Measurements from ENCODE around the gene S100A7A. TPM values are rescaled to one million over a fixed set of nuclear protein-coding genes. Genes with fewer than 3 reads are reported as not detected.

The S100A7A gene
- total RNA-seq, 1 experiment from 2014 or later: not detected

DNA sequence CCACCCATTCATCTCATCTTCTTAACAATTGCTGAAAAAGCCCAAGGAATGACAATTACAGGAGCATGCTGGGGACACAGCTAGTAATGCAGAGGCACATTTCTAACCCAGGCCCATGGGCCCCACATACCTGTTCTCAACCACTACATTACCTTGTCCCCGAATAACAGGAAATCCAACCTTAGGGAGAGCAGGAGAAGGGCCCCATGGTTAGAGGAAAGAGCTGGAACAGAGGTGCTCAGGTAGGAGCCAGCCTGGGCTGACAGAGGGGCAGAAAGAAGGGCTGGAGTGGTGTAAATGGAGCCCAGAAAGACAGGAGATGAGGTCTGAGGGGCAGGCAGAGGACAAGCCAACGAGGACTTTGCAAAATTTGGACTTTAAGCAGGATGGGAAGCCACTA, 14.1 kb upstream of the S100A7A start (continued):
- no peak for TF ChIP-seq ETV6 (CRISPR knock-in tag; IDR thresholded peaks at IDR 0.05)

DNA sequence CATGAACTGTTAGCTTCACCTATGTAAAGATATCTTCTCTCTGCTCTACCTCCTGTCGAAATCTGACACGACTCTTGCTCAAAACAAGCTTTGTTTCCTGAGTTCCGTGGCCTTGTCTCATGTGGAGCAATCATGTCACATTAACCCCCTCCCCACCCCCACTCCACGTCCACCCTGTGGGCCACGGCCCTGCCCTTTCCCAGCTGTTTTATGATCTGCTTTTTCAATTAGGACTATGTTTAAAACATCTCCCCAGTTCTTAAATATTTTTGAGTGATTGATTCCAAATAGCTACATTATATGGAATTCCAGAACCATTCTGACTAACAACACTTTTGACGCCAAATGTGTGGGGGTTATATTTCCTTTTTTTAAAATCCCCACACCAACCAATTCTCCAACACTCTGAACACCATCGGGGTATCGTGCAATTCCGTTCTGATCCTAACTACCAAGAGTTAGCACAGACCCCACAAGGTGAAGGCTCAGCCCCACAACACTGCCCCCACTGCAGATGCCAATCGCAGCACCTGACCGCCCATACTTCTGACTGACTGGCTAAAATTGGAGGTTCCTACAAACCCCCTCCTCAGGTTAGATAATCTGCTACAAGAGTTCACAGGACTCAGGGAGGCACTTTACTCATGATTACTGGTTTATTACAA, 12.8 kb upstream of the S100A7A start:
- ChIA-PET CTCF (interaction anchor here (0.9 to 5.0 kb wide), 8 partner anchors 9 to 209 kb away, joined by 3 to 21 read pairs (median 8); partner anchors contain the start of genes S100A16 and S100A8), POLR2A (no interaction called here)
- Mint-ChIP-seq H3K36me3 (peaks cover 3% of the 10 kb centered on the region), H3K27ac (no peak overlapping the region), H3K27me3 (ENCODE audit: low read depth) (peaks cover 36% of the 10 kb centered on the region), H3K4me1 (peaks cover 18% of the 10 kb centered on the region), H3K9me3 (peaks cover 18% of the 10 kb centered on the region), H3K4me3 (no peak overlapping the region)
- no peak for DNase-seq (ENCODE audit: low spot score)
- no peak for ATAC-seq
- TF ChIP-seq ZNF219 (CRISPR knock-in tag; IDR thresholded peaks at IDR 0.05; ENCODE audit: borderline replicate concordance): no peak
- TF ChIP-seq, protein P1, sequence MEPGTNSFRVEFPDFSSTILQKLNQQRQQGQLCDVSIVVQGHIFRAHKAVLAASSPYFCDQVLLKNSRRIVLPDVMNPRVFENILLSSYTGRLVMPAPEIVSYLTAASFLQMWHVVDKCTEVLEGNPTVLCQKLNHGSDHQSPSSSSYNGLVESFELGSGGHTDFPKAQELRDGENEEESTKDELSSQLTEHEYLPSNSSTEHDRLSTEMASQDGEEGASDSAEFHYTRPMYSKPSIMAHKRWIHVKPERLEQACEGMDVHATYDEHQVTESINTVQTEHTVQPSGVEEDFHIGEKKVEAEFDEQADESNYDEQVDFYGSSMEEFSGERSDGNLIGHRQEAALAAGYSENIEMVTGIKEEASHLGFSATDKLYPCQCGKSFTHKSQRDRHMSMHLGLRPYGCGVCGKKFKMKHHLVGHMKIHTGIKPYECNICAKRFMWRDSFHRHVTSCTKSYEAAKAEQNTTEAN (CRISPR knock-in tag; IDR thresholded peaks at IDR 0.05): no peak
- TF ChIP-seq ELF4 (CRISPR knock-in tag; IDR thresholded peaks at IDR 0.05; ENCODE audit: low read depth): no peak
- TF ChIP-seq, protein P2, sequence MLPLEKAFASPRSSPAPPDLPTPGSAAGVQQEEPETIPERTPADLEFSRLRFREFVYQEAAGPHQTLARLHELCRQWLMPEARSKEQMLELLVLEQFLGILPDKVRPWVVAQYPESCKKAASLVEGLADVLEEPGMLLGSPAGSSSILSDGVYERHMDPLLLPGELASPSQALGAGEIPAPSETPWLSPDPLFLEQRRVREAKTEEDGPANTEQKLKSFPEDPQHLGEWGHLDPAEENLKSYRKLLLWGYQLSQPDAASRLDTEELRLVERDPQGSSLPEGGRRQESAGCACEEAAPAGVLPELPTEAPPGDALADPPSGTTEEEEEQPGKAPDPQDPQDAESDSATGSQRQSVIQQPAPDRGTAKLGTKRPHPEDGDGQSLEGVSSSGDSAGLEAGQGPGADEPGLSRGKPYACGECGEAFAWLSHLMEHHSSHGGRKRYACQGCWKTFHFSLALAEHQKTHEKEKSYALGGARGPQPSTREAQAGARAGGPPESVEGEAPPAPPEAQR (CRISPR knock-in tag; IDR thresholded peaks at IDR 0.05): no peak
- no peak for TF ChIP-seq ZNF671 (CRISPR knock-in tag; IDR thresholded peaks at IDR 0.05)
- no peak for TF ChIP-seq RELA (CRISPR knock-in tag; IDR thresholded peaks at IDR 0.05; ENCODE audit: borderline replicate concordance)
- TF ChIP-seq, protein P3, sequence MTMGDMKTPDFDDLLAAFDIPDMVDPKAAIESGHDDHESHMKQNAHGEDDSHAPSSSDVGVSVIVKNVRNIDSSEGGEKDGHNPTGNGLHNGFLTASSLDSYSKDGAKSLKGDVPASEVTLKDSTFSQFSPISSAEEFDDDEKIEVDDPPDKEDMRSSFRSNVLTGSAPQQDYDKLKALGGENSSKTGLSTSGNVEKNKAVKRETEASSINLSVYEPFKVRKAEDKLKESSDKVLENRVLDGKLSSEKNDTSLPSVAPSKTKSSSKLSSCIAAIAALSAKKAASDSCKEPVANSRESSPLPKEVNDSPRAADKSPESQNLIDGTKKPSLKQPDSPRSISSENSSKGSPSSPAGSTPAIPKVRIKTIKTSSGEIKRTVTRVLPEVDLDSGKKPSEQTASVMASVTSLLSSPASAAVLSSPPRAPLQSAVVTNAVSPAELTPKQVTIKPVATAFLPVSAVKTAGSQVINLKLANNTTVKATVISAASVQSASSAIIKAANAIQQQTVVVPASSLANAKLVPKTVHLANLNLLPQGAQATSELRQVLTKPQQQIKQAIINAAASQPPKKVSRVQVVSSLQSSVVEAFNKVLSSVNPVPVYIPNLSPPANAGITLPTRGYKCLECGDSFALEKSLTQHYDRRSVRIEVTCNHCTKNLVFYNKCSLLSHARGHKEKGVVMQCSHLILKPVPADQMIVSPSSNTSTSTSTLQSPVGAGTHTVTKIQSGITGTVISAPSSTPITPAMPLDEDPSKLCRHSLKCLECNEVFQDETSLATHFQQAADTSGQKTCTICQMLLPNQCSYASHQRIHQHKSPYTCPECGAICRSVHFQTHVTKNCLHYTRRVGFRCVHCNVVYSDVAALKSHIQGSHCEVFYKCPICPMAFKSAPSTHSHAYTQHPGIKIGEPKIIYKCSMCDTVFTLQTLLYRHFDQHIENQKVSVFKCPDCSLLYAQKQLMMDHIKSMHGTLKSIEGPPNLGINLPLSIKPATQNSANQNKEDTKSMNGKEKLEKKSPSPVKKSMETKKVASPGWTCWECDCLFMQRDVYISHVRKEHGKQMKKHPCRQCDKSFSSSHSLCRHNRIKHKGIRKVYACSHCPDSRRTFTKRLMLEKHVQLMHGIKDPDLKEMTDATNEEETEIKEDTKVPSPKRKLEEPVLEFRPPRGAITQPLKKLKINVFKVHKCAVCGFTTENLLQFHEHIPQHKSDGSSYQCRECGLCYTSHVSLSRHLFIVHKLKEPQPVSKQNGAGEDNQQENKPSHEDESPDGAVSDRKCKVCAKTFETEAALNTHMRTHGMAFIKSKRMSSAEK (CRISPR knock-in tag; IDR thresholded peaks at IDR 0.05; ENCODE audit: borderline replicate concordance): no peak
- TF ChIP-seq, protein P4, sequence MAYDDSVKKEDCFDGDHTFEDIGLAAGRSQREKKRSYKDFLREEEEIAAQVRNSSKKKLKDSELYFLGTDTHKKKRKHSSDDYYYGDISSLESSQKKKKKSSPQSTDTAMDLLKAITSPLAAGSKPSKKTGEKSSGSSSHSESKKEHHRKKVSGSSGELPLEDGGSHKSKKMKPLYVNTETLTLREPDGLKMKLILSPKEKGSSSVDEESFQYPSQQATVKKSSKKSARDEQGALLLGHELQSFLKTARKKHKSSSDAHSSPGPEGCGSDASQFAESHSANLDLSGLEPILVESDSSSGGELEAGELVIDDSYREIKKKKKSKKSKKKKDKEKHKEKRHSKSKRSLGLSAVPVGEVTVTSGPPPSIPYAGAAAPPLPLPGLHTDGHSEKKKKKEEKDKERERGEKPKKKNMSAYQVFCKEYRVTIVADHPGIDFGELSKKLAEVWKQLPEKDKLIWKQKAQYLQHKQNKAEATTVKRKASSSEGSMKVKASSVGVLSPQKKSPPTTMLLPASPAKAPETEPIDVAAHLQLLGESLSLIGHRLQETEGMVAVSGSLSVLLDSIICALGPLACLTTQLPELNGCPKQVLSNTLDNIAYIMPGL (CRISPR knock-in tag; IDR thresholded peaks at IDR 0.05): no peak
- TF ChIP-seq HMGA2 (CRISPR knock-in tag; IDR thresholded peaks at IDR 0.05): no peak
- TF ChIP-seq JAZF1 (CRISPR knock-in tag; IDR thresholded peaks at IDR 0.05): no peak
- TF ChIP-seq, protein P5, sequence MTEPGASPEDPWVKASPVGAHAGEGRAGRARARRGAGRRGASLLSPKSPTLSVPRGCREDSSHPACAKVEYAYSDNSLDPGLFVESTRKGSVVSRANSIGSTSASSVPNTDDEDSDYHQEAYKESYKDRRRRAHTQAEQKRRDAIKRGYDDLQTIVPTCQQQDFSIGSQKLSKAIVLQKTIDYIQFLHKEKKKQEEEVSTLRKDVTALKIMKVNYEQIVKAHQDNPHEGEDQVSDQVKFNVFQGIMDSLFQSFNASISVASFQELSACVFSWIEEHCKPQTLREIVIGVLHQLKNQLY (CRISPR knock-in tag; IDR thresholded peaks at IDR 0.05): no peak
- TF ChIP-seq, protein P6, sequence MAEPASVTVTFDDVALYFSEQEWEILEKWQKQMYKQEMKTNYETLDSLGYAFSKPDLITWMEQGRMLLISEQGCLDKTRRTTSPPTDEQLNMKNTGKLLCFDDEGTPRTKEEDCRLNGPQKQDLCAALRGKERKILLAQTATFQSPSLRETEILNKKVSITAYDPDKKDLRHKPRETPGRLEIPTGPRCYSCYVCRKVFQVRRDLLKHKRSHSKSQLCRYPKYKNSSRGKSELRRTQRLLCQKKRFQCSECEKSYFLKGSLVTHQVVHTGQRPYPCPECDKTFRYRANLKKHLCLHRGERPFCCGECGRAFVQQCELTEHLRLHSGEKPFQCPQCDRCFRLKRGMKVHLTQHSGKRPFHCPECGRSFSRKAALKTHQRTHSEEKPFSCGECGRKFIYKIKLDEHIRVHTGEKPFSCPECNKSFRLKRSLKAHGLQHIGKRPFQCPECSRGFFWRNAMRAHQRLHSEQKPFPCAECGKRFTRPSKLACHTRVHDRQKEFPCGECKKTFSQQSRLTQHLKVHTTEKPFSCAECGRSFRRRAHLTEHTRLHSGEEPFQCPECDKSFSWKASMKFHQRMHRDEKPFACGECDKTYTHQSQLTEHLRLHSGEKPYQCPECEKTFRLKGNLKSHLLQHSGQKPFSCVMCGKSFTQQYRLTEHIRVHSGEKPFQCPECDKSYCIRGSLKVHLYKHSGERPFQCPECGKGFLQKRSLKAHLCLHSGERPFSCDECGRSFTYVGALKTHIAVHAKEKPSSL (CRISPR knock-in tag; conservative IDR thresholded peaks at IDR 0.05): no peak
- TF ChIP-seq EMX1 (CRISPR knock-in tag; IDR thresholded peaks at IDR 0.05): no peak
- no peak for TF ChIP-seq ATF1 (CRISPR knock-in tag; IDR thresholded peaks at IDR 0.05)
- no peak for TF ChIP-seq ZBTB21 (CRISPR knock-in tag; IDR thresholded peaks at IDR 0.05; ENCODE audit: borderline replicate concordance)

All from WTC11 (cell line).